HEK293 (cell line): Measurements from ENCODE around the gene RXFP1.

Source experiments
- CTCF ChIA-PET: fragments of 350-600 bp; formaldehyde crosslinking; extraction: SDS; loops from one replicate; lab custom pipeline; 2021; ENCODE audit warnings: antibody characterized with exemption; lab: Yijun Ruan, JAX
- POLR2A ChIA-PET: fragments of 300-600 bp; formaldehyde crosslinking; extraction: SDS; loops from one replicate; lab custom pipeline; 2020; ENCODE audit warnings: antibody characterized with exemption, inconsistent platforms; lab: Yijun Ruan, JAX
- H3K27ac ChIP-seq: fragments of 200-500 bp; sonication (Bioruptor generic); 2 replicates; pipeline ENCODE4 v1.5.1; 2014; ENCODE audit warnings: low read depth, low read length, control low read depth, inconsistent platforms; ENCODE audit errors: extremely low read depth
- H3K36me3 ChIP-seq, 2 experiments: fragments of 200-500 bp in 1 of 2; sonication (Bioruptor generic) in 1 of 2; 1 replicate in 1 of 2; 2 replicates in 1 of 2; pipeline ENCODE4 v1.5.1; 2014 to 2017; ENCODE audit warnings: inconsistent platforms in 2 of 2, low read length in 2 of 2; ENCODE audit not compliant: control insufficient read depth in 2 of 2, insufficient read depth in 1 of 2
- H3K4me1 ChIP-seq: fragments of 200-500 bp; sonication (Bioruptor generic); 2 replicates; pipeline ENCODE4 v1.5.1; 2014; ENCODE audit warnings: mild to moderate bottlenecking, low read length, inconsistent platforms; ENCODE audit not compliant: control insufficient read depth, insufficient read depth
- H3K4me3 ChIP-seq: 2 replicates; pipeline ENCODE4 v1.5.1; 2011; ENCODE audit warnings: low read depth, mild to moderate bottlenecking, control low read depth, low read length, moderate library complexity
- H3K9me3 ChIP-seq: fragments of 200-500 bp; sonication (Bioruptor generic); 2 replicates; pipeline ENCODE4 v1.5.1; 2014; ENCODE audit warnings: low read depth, low read length, inconsistent platforms; ENCODE audit not compliant: control insufficient read depth, insufficient read depth
- EGR2 ChIP-seq: fragments of 450-650 bp; formaldehyde crosslinking; IDR thresholded peaks from 2 replicates; pipeline ENCODE4 v1.5.1; 2016; ENCODE audit warnings: low read depth, missing biosample characterization, missing genetic modification characterization
- IKZF3 ChIP-seq: fragments of 450-650 bp; IDR thresholded peaks from 2 replicates; pipeline ENCODE4 v1.5.0; 2018; ENCODE audit warnings: missing biosample characterization, mild to moderate bottlenecking, missing genetic modification characterization, moderate library complexity
- KLF1 ChIP-seq: fragments of 450-650 bp; formaldehyde crosslinking; IDR thresholded peaks from 2 replicates; pipeline ENCODE4 v1.5.1; 2016; ENCODE audit warnings: missing biosample characterization, missing genetic modification characterization
- MEIS1 ChIP-seq: sonication (generic); formaldehyde crosslinking; IDR thresholded peaks from 2 replicates; pipeline ENCODE4 v1.8.1; 2022; ENCODE audit warnings: missing genetic modification reagents, mild to moderate bottlenecking, borderline replicate concordance
- TCF7L2 ChIP-seq: IDR thresholded peaks from 2 replicates; pipeline ENCODE4 v1.6.1; 2011; ENCODE audit warnings: low read depth, mild to moderate bottlenecking, inconsistent platforms, low read length, moderate library complexity, borderline replicate concordance
- ZBTB1 ChIP-seq: fragments of 450-650 bp; formaldehyde crosslinking; IDR thresholded peaks from 2 replicates; pipeline ENCODE4 v1.5.1; 2016; ENCODE audit warnings: missing biosample characterization, missing genetic modification characterization
- ZBTB17 ChIP-seq: fragments of 450-650 bp; formaldehyde crosslinking; IDR thresholded peaks from 2 replicates; pipeline ENCODE4 v1.5.1; 2016; ENCODE audit warnings: missing biosample characterization, missing genetic modification characterization
- ZFP41 ChIP-seq: fragments of 450-650 bp; formaldehyde crosslinking; IDR thresholded peaks from 2 replicates; pipeline ENCODE4 v1.5.1; 2016; ENCODE audit warnings: missing biosample characterization, missing genetic modification characterization, borderline replicate concordance
- ZNF10 ChIP-seq: fragments of 450-650 bp; formaldehyde crosslinking; IDR thresholded peaks from 2 replicates; pipeline ENCODE4 v1.5.1; 2017; ENCODE audit warnings: missing biosample characterization, missing genetic modification characterization
- ZNF133 ChIP-seq: fragments of 450-650 bp; formaldehyde crosslinking; IDR thresholded peaks from 2 replicates; pipeline ENCODE4 v1.5.1; 2016; ENCODE audit warnings: missing biosample characterization, missing genetic modification characterization
- ZNF146 ChIP-seq: fragments of 450-650 bp; formaldehyde crosslinking; IDR thresholded peaks from 2 replicates; pipeline ENCODE4 v1.5.1; 2016; ENCODE audit warnings: missing biosample characterization, missing genetic modification characterization
- ZNF19 ChIP-seq: fragments of 450-650 bp; formaldehyde crosslinking; IDR thresholded peaks from 2 replicates; pipeline ENCODE4; 2016; ENCODE audit warnings: missing biosample characterization, missing genetic modification characterization, low read depth
- ZNF23 ChIP-seq: fragments of 450-650 bp; formaldehyde crosslinking; IDR thresholded peaks from 2 replicates; pipeline ENCODE4 v1.5.1; 2016; ENCODE audit warnings: missing biosample characterization, missing genetic modification characterization, borderline replicate concordance
- ZNF324 ChIP-seq: fragments of 450-650 bp; formaldehyde crosslinking; IDR thresholded peaks from 2 replicates; pipeline ENCODE4 v1.5.1; 2016; ENCODE audit warnings: missing biosample characterization, missing genetic modification characterization
- ZNF341 ChIP-seq: fragments of 450-650 bp; formaldehyde crosslinking; IDR thresholded peaks from 2 replicates; pipeline ENCODE4; 2016; ENCODE audit warnings: low read depth, missing biosample characterization, missing genetic modification characterization
- ZNF404 ChIP-seq: fragments of 450-650 bp; formaldehyde crosslinking; IDR thresholded peaks from 2 replicates; pipeline ENCODE4 v1.5.1; 2017; ENCODE audit warnings: missing biosample characterization, missing genetic modification characterization
- ZNF514 ChIP-seq: fragments of 450-650 bp; formaldehyde crosslinking; IDR thresholded peaks from 2 replicates; pipeline ENCODE4 v1.5.1; 2016; ENCODE audit warnings: missing biosample characterization, missing genetic modification characterization
- ZNF571 ChIP-seq: fragments of 450-650 bp; formaldehyde crosslinking; IDR thresholded peaks from 2 replicates; pipeline ENCODE4 v1.5.0; 2017; ENCODE audit warnings: missing biosample characterization, missing genetic modification characterization
- ZNF660 ChIP-seq: fragments of 450-650 bp; IDR thresholded peaks from 2 replicates; pipeline ENCODE4 v1.5.1; 2018; ENCODE audit warnings: missing biosample characterization, mild to moderate bottlenecking, missing genetic modification characterization
- ZNF76 ChIP-seq: fragments of 450-650 bp; formaldehyde crosslinking; IDR thresholded peaks from 2 replicates; pipeline ENCODE4; 2016; ENCODE audit warnings: low read depth, missing biosample characterization, missing genetic modification characterization, borderline replicate concordance
- ZNF792 ChIP-seq: fragments of 450-650 bp; formaldehyde crosslinking; IDR thresholded peaks from 2 replicates; pipeline ENCODE4 v1.5.1; 2016; ENCODE audit warnings: missing biosample characterization, missing genetic modification characterization
- TF ChIP-seq, protein P1 (sequence below): fragments of 450-650 bp; formaldehyde crosslinking; IDR thresholded peaks from 2 replicates; pipeline ENCODE4 v1.5.1; 2016; ENCODE audit warnings: missing biosample characterization, missing genetic modification characterization, borderline replicate concordance
- TF ChIP-seq, protein P2 (sequence below): fragments of 450-650 bp; formaldehyde crosslinking; IDR thresholded peaks from 2 replicates; pipeline ENCODE4 v1.5.1; 2016; ENCODE audit warnings: missing biosample characterization, missing genetic modification characterization, borderline replicate concordance
- TF ChIP-seq, protein P3 (sequence below): fragments of 450-650 bp; formaldehyde crosslinking; IDR thresholded peaks from 2 replicates; pipeline ENCODE4 v1.5.1; 2016; ENCODE audit warnings: missing biosample characterization, missing genetic modification characterization
- TF ChIP-seq, protein P4 (sequence below): fragments of 450-650 bp; formaldehyde crosslinking; IDR thresholded peaks from 2 replicates; pipeline ENCODE4 v1.5.1; 2016; ENCODE audit warnings: missing biosample characterization, missing genetic modification characterization, low read depth

Gene RXFP1

DNA sequence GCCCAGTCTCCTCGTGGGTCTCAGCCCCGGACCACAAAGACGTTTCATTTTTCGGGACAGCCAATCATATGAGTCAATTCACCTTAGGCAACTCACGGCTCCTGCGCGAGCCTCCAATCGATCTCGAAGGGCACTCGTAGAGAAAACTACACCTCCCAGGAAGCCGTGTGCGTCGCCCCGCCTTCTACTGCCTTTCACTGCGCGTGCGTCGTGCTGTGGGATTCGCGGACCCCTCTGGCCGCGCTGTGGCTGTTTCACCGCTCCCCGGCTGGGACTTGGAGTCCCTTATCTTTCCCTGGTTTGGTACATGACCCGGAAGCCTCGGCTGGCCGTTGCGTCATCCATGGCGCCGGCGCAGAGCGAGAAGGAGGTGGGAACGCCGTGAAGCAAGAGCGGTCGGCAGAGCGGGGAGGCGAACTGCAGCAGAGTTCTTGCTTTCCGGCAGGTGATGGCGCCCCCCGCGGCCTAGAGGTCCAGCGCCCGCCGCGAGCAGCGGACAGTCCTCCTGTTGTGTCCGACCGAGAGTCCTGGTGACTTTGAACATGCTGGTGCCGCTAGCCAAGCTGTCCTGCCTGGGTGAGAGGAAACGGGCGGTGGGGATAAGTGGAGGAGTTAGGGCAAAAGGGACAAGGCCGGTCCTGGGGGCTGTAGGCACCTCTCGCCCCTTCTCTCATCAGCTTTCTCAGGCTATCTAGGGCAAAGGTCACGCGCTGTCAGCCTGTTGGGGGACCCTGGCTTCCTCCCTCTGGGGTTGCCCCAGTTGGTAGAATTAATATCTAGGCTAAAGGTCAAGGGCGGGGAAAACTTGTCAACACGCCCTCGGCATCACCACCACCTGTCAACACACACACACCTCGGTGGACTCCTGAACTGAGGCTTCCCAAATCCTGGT lies 150.5 kb downstream of the RXFP1 start, which contains the start of gene ETFDH (continued):
- TF ChIP-seq, protein P1, sequence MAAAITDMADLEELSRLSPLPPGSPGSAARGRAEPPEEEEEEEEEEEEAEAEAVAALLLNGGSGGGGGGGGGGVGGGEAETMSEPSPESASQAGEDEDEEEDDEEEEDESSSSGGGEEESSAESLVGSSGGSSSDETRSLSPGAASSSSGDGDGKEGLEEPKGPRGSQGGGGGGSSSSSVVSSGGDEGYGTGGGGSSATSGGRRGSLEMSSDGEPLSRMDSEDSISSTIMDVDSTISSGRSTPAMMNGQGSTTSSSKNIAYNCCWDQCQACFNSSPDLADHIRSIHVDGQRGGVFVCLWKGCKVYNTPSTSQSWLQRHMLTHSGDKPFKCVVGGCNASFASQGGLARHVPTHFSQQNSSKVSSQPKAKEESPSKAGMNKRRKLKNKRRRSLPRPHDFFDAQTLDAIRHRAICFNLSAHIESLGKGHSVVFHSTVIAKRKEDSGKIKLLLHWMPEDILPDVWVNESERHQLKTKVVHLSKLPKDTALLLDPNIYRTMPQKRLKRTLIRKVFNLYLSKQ, result no peak
- no peak for TF ChIP-seq ZNF133
- TF ChIP-seq, protein P2, sequence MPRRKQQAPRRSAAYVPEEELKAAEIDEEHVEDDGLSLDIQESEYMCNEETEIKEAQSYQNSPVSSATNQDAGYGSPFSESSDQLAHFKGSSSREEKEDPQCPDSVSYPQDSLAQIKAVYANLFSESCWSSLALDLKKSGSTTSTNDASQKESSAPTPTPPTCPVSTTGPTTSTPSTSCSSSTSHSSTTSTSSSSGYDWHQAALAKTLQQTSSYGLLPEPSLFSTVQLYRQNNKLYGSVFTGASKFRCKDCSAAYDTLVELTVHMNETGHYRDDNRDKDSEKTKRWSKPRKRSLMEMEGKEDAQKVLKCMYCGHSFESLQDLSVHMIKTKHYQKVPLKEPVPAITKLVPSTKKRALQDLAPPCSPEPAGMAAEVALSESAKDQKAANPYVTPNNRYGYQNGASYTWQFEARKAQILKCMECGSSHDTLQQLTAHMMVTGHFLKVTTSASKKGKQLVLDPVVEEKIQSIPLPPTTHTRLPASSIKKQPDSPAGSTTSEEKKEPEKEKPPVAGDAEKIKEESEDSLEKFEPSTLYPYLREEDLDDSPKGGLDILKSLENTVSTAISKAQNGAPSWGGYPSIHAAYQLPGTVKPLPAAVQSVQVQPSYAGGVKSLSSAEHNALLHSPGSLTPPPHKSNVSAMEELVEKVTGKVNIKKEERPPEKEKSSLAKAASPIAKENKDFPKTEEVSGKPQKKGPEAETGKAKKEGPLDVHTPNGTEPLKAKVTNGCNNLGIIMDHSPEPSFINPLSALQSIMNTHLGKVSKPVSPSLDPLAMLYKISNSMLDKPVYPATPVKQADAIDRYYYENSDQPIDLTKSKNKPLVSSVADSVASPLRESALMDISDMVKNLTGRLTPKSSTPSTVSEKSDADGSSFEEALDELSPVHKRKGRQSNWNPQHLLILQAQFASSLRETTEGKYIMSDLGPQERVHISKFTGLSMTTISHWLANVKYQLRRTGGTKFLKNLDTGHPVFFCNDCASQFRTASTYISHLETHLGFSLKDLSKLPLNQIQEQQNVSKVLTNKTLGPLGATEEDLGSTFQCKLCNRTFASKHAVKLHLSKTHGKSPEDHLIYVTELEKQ (tag by site-specific recombination), result no peak
- peak; percentile 3; the same call in 1 of the 2 replicates for TF ChIP-seq KLF1
- peak; percentile 83 for TF ChIP-seq ZNF76
- no peak for TF ChIP-seq ZFP41 (tag by site-specific recombination)
- no peak for TF ChIP-seq ZBTB1 (tag by site-specific recombination)

DNA sequence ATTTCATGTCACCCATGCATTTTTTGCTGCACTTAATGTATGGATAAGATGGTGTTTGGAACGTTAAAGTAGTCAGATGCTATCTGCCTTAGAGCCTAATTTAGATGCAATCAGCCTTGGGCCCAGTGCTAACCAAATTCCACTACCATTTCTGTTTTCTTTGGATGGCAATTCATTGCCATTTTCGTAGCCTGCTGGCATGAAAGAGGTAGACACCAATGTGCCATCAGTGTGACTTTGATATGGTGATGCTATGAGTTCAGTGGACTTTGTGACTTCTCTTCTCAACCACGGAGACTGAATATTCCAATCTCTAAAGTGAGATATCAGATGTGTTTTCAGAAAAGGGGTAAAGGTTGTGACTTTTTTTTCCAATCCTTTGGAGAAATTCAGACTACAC lies 152.0 kb downstream of the RXFP1 start:
- TF ChIP-seq ZNF660 (tag by site-specific recombination) (no peak), ZNF10 (tag by site-specific recombination) (no peak), ZNF19 (tag by site-specific recombination) (no peak)
- H3K9me3 ChIP-seq, result no peaks in the 10 kb centered on the region
- CTCF ChIA-PET, result no interaction called here
- no peak overlapping the region for H3K27ac ChIP-seq
- H3K4me1 ChIP-seq, result no peaks in the 10 kb centered on the region
- H3K4me3 ChIP-seq, result no peak overlapping the region
- no peaks in the 10 kb centered on the region for H3K36me3 ChIP-seq
- POLR2A ChIA-PET, result no interaction called here

DNA sequence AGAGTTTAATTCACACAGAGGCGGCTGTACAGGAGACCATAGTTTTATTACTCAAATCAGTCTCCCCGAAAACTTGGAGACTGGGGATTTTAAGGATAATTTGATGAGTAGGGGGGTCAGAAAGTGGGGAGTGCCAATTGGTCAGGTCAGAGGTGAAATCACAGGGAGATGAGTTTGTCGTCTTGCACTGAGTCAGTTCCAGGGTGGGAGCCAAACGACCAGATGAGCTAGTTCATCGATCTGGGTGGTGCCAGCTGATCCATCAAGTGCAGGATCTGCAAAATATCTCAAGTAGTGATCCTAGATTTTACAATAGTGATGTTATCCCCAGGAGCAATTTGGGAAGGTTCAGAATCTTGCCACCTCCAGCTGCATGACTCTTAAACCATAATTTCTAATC lies 154.4 kb downstream of the RXFP1 start:
- Histone ChIP-seq H3K36me3 (no peaks in the 10 kb centered on the region), H3K9me3 (no peaks in the 10 kb centered on the region), H3K4me1 (no peaks in the 10 kb centered on the region), H3K4me3 (no peak overlapping the region), H3K27ac (no peak overlapping the region)
- ChIA-PET CTCF (no interaction called here), POLR2A (no interaction called here)
- TF ChIP-seq, protein P3, sequence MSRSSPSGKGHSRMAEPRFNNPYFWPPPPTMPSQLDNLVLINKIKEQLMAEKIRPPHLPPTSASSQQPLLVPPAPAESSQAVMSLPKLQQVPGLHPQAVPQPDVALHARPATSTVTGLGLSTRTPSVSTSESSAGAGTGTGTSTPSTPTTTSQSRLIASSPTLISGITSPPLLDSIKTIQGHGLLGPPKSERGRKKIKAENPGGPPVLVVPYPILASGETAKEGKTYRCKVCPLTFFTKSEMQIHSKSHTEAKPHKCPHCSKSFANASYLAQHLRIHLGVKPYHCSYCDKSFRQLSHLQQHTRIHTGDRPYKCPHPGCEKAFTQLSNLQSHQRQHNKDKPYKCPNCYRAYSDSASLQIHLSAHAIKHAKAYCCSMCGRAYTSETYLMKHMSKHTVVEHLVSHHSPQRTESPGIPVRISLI, result no peak
- TF ChIP-seq MEIS1 (CRISPR knock-in tag), result no peak
- no peak for TF ChIP-seq TCF7L2
- no peak for TF ChIP-seq ZNF404 (tag by site-specific recombination)
- TF ChIP-seq ZNF324, result no peak
- TF ChIP-seq ZNF514 (tag by site-specific recombination), result no peak
- no peak for TF ChIP-seq ZNF23 (tag by site-specific recombination)
- no peak for TF ChIP-seq IKZF3 (tag by site-specific recombination)
- TF ChIP-seq ZNF792 (tag by site-specific recombination), result no peak
- no peak for TF ChIP-seq ZNF76
- no peak for TF ChIP-seq ZNF571 (tag by site-specific recombination)
- TF ChIP-seq ZBTB17 (tag by site-specific recombination), result no peak
- TF ChIP-seq ZNF146 (tag by site-specific recombination), result no peak
- no peak for TF ChIP-seq ZNF341
- TF ChIP-seq, protein P4, sequence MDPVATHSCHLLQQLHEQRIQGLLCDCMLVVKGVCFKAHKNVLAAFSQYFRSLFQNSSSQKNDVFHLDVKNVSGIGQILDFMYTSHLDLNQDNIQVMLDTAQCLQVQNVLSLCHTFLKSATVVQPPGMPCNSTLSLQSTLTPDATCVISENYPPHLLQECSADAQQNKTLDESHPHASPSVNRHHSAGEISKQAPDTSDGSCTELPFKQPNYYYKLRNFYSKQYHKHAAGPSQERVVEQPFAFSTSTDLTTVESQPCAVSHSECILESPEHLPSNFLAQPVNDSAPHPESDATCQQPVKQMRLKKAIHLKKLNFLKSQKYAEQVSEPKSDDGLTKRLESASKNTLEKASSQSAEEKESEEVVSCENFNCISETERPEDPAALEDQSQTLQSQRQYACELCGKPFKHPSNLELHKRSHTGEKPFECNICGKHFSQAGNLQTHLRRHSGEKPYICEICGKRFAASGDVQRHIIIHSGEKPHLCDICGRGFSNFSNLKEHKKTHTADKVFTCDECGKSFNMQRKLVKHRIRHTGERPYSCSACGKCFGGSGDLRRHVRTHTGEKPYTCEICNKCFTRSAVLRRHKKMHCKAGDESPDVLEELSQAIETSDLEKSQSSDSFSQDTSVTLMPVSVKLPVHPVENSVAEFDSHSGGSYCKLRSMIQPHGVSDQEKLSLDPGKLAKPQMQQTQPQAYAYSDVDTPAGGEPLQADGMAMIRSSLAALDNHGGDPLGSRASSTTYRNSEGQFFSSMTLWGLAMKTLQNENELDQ (tag by site-specific recombination), result no peak
- no peak for TF ChIP-seq EGR2
